SK-N-SH (cell line): Measurements from ENCODE around the gene IFNA21. TPM values are rescaled to one million over a fixed set of nuclear protein-coding genes. Genes with fewer than 3 reads are reported as not detected.

Source experiments
- CTCF ChIA-PET: fragments of 300-600, 350-600 bp; formaldehyde crosslinking; extraction: SDS; loops from one replicate; lab custom pipeline; 2021; lab: Yijun Ruan, JAX
- POLR2A ChIA-PET: fragments of 350-600 bp; sonication (Branson Sonifier 250); formaldehyde crosslinking; extraction: SDS; loops from one replicate; lab custom pipeline; 2020; ENCODE audit warnings: antibody characterized with exemption, inconsistent platforms; lab: Yijun Ruan, JAX
- DNase-seq: peaks from one replicate; pipeline ENCODE4 v3.0.0; 2012
- H2AFZ ChIP-seq: fragments of 200-600 bp; sonication (generic); 2 replicates; pipeline ENCODE4 v1.8.1; 2016; ENCODE audit warnings: antibody characterized with exemption, mild to moderate bottlenecking, low read depth
- H3F3A ChIP-seq: fragments of 200-600 bp; sonication (generic); replicated peaks from 2 replicates; pipeline ENCODE3; 2016; ENCODE audit warnings: antibody characterized with exemption, mild to moderate bottlenecking; ENCODE audit not compliant: insufficient read depth
- H3K27ac ChIP-seq, 2 experiments: fragments of 200-500 bp in 1 of 2; fragments of 200-600 bp in 1 of 2; sonication (Bioruptor generic) in 1 of 2; sonication (generic), shearing (Covaris generic) in 1 of 2; 2 replicates each; pipeline versions ENCODE4 v1.5.1 to v1.6.1; 2014 to 2016; ENCODE audit warnings: low read depth in 2 of 2, inconsistent platforms in 1 of 2, low read length in 1 of 2, mild to moderate bottlenecking in 1 of 2, mixed read lengths in 1 of 2
- H3K27me3 ChIP-seq: fragments of 200-600 bp; sonication (generic), shearing (Covaris generic); 2 replicates; pipeline ENCODE4 v1.6.1; 2016; ENCODE audit warnings: mixed run types; ENCODE audit not compliant: insufficient read depth
- H3K36me3 ChIP-seq, 2 experiments: fragments of 200-500 bp in 1 of 2; fragments of 200-600 bp in 1 of 2; sonication (Bioruptor generic) in 1 of 2; sonication (generic) in 1 of 2; replicated peaks in 1 of 2; 2 replicates each; pipeline versions ENCODE3 to v1.5.1; 2014 to 2016; ENCODE audit warnings: low read length in 1 of 2, mild to moderate bottlenecking in 1 of 2; ENCODE audit not compliant: insufficient read depth in 2 of 2, control insufficient read depth in 1 of 2
- H3K4me1 ChIP-seq, 2 experiments: fragments of 200-500 bp in 1 of 2; fragments of 200-600 bp in 1 of 2; sonication (Bioruptor generic) in 1 of 2; sonication (generic), shearing (Covaris generic) in 1 of 2; 2 replicates each; pipeline versions ENCODE4 v1.5.1 to v1.6.1; 2014 to 2016; ENCODE audit warnings: low read depth in 1 of 2, low read length in 1 of 2, mixed run types in 1 of 2; ENCODE audit not compliant: insufficient read depth in 2 of 2, control insufficient read depth in 1 of 2
- H3K4me2 ChIP-seq: fragments of 200-600 bp; sonication (generic), shearing (Covaris generic); 2 replicates; pipeline ENCODE4 v1.6.1; 2017; ENCODE audit warnings: mixed run types
- H3K4me3 ChIP-seq, 2 experiments: fragments of 200-500 bp in 1 of 2; fragments of 200-600 bp in 1 of 2; sonication (Bioruptor generic) in 1 of 2; sonication (generic), shearing (Covaris generic) in 1 of 2; 2 replicates each; pipeline versions ENCODE4 v1.5.1 to v1.8.1; 2014 to 2016; ENCODE audit warnings: low read depth in 2 of 2, inconsistent platforms in 1 of 2, low read length in 1 of 2, mild to moderate bottlenecking in 1 of 2, mixed read lengths in 1 of 2, moderate library complexity in 1 of 2
- H3K79me2 ChIP-seq: fragments of 200-600 bp; sonication (generic); 2 replicates; pipeline ENCODE4 v1.8.1; 2017; ENCODE audit warnings: mild to moderate bottlenecking; ENCODE audit not compliant: insufficient read depth
- H3K9ac ChIP-seq: fragments of 200-600 bp; sonication (generic); 2 replicates; pipeline ENCODE4 v1.6.1; 2017; ENCODE audit warnings: mixed run types
- H3K9me2 ChIP-seq: fragments of 200-600 bp; sonication (generic); 2 replicates; pipeline ENCODE4 v1.6.1; 2017; ENCODE audit warnings: mixed run types
- H3K9me3 ChIP-seq: fragments of 200-600 bp; sonication (generic); 2 replicates; pipeline ENCODE4 v1.6.1; 2017; ENCODE audit warnings: mixed run types, mild to moderate bottlenecking, moderate library complexity
- H4K20me1 ChIP-seq: fragments of 200-600 bp; sonication (generic); 2 replicates; pipeline ENCODE4 v1.6.1; 2017; ENCODE audit warnings: mild to moderate bottlenecking, mixed run types; ENCODE audit not compliant: insufficient read depth
- CTCF ChIP-seq: fragments of 200-600 bp; sonication (generic); IDR thresholded peaks from 2 replicates; pipeline ENCODE4 v1.6.1; 2017; ENCODE audit warnings: antibody characterized with exemption, mild to moderate bottlenecking, moderate library complexity
- ELF1 ChIP-seq: IDR thresholded peaks from 2 replicates; pipeline ENCODE4 v1.4.0; 2012
- EZH2phosphoT487 ChIP-seq: fragments of 200-600 bp; sonication (generic); IDR thresholded peaks from 2 replicates; pipeline ENCODE4 v1.6.1; 2017; ENCODE audit warnings: low read depth, mixed run types, mild to moderate bottlenecking, antibody characterized with exemption, moderate library complexity, borderline replicate concordance
- FOXJ3 ChIP-seq: sonication (generic); formaldehyde crosslinking; IDR thresholded peaks from 2 replicates; pipeline ENCODE4 v1.5.1; 2020; ENCODE audit warnings: mild to moderate bottlenecking, missing genetic modification reagents
- FOXM1 ChIP-seq: IDR thresholded peaks from 2 replicates; pipeline ENCODE4 v1.4.0; 2012; ENCODE audit warnings: low read depth, mild to moderate bottlenecking
- GABPA ChIP-seq: IDR thresholded peaks from 2 replicates; pipeline ENCODE4 v1.4.0; 2012; ENCODE audit warnings: low read depth, mild to moderate bottlenecking
- JUND ChIP-seq: IDR thresholded peaks from 2 replicates; pipeline ENCODE4 v1.4.0; 2012
- MXI1 ChIP-seq: IDR thresholded peaks from 2 replicates; pipeline ENCODE4 v1.6.1; 2012; ENCODE audit warnings: mild to moderate bottlenecking, low read depth, low read length, improper control_type of control experiment
- NFIC ChIP-seq: IDR thresholded peaks from 2 replicates; pipeline ENCODE4 v1.4.0; 2012; ENCODE audit warnings: borderline replicate concordance
- NRF1 ChIP-seq: IDR thresholded peaks from 2 replicates; pipeline ENCODE4 v1.6.1; 2012; ENCODE audit warnings: low read depth, mild to moderate bottlenecking, low read length
- POLR2AphosphoS5 ChIP-seq: IDR thresholded peaks from 2 replicates; pipeline ENCODE4 v1.6.1; 2012; ENCODE audit warnings: low read depth, low read length
- REST ChIP-seq: IDR thresholded peaks from 2 replicates; pipeline ENCODE4 v1.6.1; 2012; ENCODE audit warnings: mild to moderate bottlenecking, low read depth, low read length, moderate library complexity
- RFX5 ChIP-seq: IDR thresholded peaks from 2 replicates; pipeline ENCODE4 v1.6.1; 2012; ENCODE audit warnings: mild to moderate bottlenecking, improper control_type of control experiment, low read length
- RXRA ChIP-seq: IDR thresholded peaks from 2 replicates; pipeline ENCODE4 v1.4.0; 2012; ENCODE audit warnings: low read depth, mild to moderate bottlenecking, borderline replicate concordance
- SIN3A ChIP-seq: IDR thresholded peaks from 2 replicates; pipeline ENCODE4 v1.6.1; 2012; ENCODE audit warnings: low read depth, mild to moderate bottlenecking, low read length, moderate library complexity, borderline replicate concordance
- SMC3 ChIP-seq: IDR thresholded peaks from 2 replicates; pipeline ENCODE4 v1.6.1; 2012; ENCODE audit warnings: low read depth, low read length, improper control_type of control experiment
- TAF1 ChIP-seq: IDR thresholded peaks from 2 replicates; pipeline ENCODE4 v1.6.1; 2012; ENCODE audit warnings: low read depth, mild to moderate bottlenecking, low read length, moderate library complexity, borderline replicate concordance
- USF1 ChIP-seq: IDR thresholded peaks from 2 replicates; pipeline ENCODE4 v1.4.0; 2012; ENCODE audit warnings: low read depth, borderline replicate concordance
- USF2 ChIP-seq: fragments of 150-350 bp; IDR thresholded peaks from 2 replicates; pipeline ENCODE4 v1.6.1; 2017; ENCODE audit warnings: antibody characterized with exemption, low read length, low read depth, borderline replicate concordance
- ZBTB33 ChIP-seq: IDR thresholded peaks from 2 replicates; pipeline ENCODE4 v1.4.0; 2012; ENCODE audit warnings: low read depth, borderline replicate concordance
- WGBS: methylation state at CpG from one replicate; pipeline ENCODE4 v1.1.6; 2017; ENCODE audit warnings: low lambda C conversion rate; 5-methylcytosine and 5-hydroxymethylcytosine counted together
- polyA plus RNA-seq, 3 experiments: library from polyadenylated mRNA; depleted of rRNA; stranded (reverse); fragments of >200 nt; gene quantifications; 2 replicates each; pipeline ENCODE4 v1.2.3, GENCODE V29; 2012

IFNA21 gene
- polyA plus RNA-seq, 1 of the 3 experiments (the other 2 are of a cell fraction) = not detected

- no peak overlapping the region for H3K27ac ChIP-seq
- no peaks in the 10 kb centered on the region for H3K9me3 ChIP-seq
- no peaks in the 10 kb centered on the region for H4K20me1 ChIP-seq
- WGBS = 54% methylated on average over 3 of the region's 3 CpGs
- POLR2A ChIA-PET = no interaction called here
- H3K9ac ChIP-seq = no peak overlapping the region
- TF ChIP-seq USF1 = no peak
- TF ChIP-seq NRF1 = no peak
- no peak for TF ChIP-seq RXRA
- no peak for TF ChIP-seq FOXJ3
- TF ChIP-seq TAF1 = no peak
- no peaks in the 10 kb centered on the region for H3K4me1 ChIP-seq
- no peak overlapping the region for H2AFZ ChIP-seq
- no peaks in the 10 kb centered on the region for H3K9me2 ChIP-seq
- no peaks in the 10 kb centered on the region for H3F3A ChIP-seq
- no peaks in the 10 kb centered on the region for H3K36me3 ChIP-seq
- CTCF ChIA-PET = no interaction called here
- no peak overlapping the region for H3K4me3 ChIP-seq
- H3K4me2 ChIP-seq = no peak overlapping the region
- H3K27me3 ChIP-seq = no peaks in the 10 kb centered on the region
- DNase-seq = no peak
- H3K79me2 ChIP-seq = no peaks in the 10 kb centered on the region
These were observed 5.7 kb upstream of the IFNA21 start for GRCh38 chr9:21172156-21172555.

GRCh38 chr9:21171351-21171750, 4.9 kb upstream of the IFNA21 start:
- Histone ChIP-seq H3K4me3 (no peak overlapping the region), H3K9me3 (no peaks in the 10 kb centered on the region), H2AFZ (no peak overlapping the region), H3K4me2 (no peak overlapping the region), H3K4me1 (no peaks in the 10 kb centered on the region), H3F3A (no peaks in the 10 kb centered on the region), H3K27ac (no peak overlapping the region), H3K79me2 (no peaks in the 10 kb centered on the region), H3K36me3 (no peaks in the 10 kb centered on the region), H3K9me2 (no peaks in the 10 kb centered on the region), H3K9ac (no peak overlapping the region), H4K20me1 (no peaks in the 10 kb centered on the region), H3K27me3 (no peaks in the 10 kb centered on the region)
- DNase-seq = no peak
- ChIA-PET CTCF (no interaction called here), POLR2A (no interaction called here)
- no peak for TF ChIP-seq NFIC
- no peak for TF ChIP-seq CTCF
- TF ChIP-seq ZBTB33 = no peak
- TF ChIP-seq USF2 = no peak
- TF ChIP-seq JUND = no peak
- no peak for TF ChIP-seq ELF1
- no peak for TF ChIP-seq SIN3A
- TF ChIP-seq FOXM1 = no peak
- TF ChIP-seq SMC3 = no peak
- TF ChIP-seq RFX5 = no peak
- no peak for TF ChIP-seq REST
- no peak for TF ChIP-seq MXI1
- no peak for TF ChIP-seq POLR2AphosphoS5
- no peak for TF ChIP-seq EZH2phosphoT487
- TF ChIP-seq FOXJ3 = no peak
- TF ChIP-seq GABPA = no peak
- 0% methylated on average over 1 of the region's 1 CpG for WGBS
